GM21423 (cell line): ENCODE results near the gene FAM171A2.

ENCODE experiments used
- ATAC-seq: cut with Tn5 transposase; IDR thresholded peaks from one replicate; pipeline ENCODE4 v1.9.1; 2021; ENCODE audit warnings: mild to moderate bottlenecking, moderate library complexity; ENCODE audit not compliant: unreplicated experiment

The FAM171A2 gene

GRCh38 chr17:44324571-44325275, 38.9 kb downstream of the FAM171A2 start, which contains the start of gene SLC25A39:
SLC25A39 (minus strand) TSS chr17:44324823; CDS start chr17:44323562, 1,261 bp downstream.
- ATAC-seq, result peak; percentile 61

DNA sequence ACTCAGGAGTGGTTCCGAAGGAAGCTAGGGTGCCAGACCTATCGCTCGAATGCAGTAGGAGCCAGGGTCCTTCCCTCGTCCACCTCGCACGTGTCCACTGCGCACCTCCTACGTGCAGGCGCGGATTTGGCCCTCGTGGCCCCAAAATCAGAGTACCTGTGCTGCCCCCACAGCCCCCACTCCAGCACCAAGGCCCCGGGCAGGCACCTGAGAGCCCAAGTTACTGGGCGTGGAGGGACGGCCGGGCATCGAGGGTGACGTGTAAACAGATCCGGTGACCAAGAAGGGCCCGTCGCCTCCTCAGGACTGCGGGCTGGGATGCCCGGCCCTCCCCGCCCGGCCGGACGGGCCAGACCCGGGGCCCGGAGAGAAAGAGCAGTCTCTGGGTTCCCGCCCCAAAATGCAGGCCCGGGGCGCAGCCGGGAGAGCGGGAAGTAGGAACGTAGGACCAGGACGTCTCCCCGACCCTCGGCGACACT, 39.5 kb downstream of the FAM171A2 start:
- no peak for ATAC-seq

- no peak for ATAC-seq
Observed at GRCh38 chr17:44323359-44324091, 40.1 kb downstream of the FAM171A2 start.

DNA sequence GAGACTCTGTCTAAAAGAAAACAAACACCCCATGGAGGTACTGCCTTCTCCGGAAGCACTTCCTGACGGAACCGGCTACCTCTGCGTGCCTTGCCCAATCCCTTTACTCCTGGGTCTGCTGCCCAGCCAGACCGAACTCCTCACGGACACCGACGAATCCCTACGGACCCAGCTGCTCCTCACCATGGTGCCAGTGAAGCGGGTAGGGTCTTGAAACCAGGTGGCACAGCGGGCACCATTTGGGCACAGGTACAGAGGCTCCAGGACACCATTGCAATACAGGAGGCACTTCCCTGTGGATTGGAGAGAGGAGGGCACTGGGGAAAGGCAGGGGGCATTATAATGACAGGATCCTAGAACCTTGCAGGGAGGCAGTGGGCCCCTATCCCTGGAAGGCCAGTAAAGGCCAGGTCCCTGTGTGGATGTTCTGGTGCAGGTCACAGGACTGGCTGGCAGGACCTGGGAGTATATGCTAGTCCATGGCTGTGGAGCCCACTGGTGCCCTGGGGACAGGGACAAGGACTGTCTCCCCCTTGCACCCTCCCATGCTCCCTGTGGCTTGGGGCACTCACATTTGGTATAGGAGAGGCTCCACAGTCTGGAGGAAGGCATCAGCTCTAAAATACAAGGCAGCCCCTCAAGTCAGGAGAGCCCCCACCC, 41.3 kb downstream of the FAM171A2 start:
- ATAC-seq, result no peak

DNA sequence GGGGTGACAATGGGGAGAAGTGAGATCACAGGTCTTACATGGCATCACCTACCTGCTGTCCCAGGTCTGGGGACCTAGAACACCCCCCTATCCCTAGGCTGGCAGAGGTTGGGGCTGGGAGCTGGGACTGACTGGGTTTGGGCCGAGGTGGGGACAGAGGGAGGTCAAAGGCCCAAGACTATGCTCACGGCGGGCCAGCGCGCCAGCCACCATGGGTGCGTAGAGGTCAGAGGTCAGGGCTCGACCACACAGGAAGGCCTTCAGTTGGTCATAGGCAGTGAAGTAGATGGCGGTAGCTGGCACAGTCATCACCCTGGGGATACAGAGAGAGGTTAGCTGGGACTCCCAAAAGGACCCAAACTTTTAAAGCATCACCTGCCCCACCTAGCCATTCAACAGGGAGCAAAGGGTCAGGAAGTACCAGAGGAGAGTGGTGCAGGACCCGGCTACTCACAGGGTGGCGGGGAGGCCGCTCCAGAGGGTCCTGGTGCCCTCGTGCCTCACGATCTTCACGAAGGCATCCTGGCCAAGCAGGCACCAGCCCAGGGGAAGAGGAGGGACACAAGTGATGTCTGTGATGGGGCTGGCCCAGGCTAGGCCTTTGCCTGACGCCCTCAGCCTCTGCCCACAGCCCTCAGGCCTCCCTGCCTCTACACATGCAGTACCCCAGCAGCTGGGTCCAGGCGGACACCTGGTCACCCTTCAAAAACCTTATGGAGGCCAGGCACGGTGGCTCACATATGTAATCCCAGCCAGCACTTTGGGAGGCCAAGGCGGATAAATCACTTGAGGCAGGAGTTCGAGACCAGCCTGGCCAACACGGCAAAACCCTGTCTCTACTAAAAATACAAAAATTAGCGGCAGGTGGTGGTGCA, 42.2 kb downstream of the FAM171A2 start:
- no peak for ATAC-seq

GRCh38 chr17:44320066-44320465, 43.6 kb downstream of the FAM171A2 start:
- ATAC-seq, result no peak

DNA sequence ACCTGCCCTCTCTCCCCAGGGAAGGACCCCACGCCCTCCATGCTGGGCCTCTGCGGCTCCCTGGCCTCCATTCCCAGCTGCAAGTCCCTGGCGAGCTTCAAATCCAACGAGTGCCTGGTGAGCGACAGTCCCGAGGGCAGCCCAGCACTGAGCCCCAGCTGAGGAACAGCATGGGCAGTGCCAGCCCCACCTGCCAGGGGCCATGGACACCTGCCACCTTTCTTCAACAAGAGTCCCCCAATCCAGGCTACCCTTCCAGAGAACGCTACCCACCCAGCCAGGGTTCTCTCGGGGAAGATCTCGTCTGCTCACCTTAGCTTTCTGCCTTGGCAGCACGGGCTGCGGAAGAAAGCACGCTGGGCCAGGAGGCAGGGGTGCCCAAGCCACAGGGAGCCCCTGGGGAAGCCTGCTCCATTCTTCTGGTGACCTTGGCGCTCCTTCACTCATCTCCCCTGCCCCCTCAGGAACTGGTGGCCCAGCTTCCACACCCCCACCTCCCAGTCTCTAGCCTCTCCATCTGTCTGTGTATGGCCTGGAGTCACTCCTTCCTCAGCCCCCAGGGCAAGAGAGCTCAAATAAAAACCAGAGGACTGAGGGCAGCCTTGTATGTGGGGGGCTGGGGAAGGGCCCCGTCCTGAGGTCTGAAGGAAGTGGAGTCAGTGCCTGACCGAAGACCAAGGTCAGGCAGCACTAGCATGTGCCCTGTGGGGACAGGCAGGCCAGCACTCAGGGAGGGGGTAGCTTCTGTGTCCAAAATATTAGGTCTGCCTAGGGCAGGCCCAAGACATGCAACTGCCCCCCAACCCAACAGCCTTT, 45.4 kb downstream of the FAM171A2 start:
- ATAC-seq, result no peak

DNA sequence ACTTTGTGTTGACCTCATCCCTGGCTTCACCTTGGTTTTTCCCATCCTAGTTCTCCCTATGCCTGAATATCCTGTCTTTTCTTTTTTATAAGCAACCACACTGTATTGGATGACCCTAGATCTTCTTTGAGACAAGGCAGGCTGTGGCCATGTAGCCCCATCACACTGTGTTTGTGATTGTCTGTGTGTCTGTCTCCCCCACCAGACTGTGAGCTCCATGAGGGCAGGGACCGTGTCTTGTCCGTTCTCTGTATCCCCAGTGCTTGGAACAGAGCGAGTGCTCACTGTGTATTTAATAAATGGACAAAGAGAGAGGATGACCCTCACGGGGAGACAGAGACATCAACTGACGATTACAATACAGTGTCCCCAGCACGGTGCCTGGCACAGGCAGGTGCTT, 46.1 kb downstream of the FAM171A2 start:
- ATAC-seq, result no peak

DNA sequence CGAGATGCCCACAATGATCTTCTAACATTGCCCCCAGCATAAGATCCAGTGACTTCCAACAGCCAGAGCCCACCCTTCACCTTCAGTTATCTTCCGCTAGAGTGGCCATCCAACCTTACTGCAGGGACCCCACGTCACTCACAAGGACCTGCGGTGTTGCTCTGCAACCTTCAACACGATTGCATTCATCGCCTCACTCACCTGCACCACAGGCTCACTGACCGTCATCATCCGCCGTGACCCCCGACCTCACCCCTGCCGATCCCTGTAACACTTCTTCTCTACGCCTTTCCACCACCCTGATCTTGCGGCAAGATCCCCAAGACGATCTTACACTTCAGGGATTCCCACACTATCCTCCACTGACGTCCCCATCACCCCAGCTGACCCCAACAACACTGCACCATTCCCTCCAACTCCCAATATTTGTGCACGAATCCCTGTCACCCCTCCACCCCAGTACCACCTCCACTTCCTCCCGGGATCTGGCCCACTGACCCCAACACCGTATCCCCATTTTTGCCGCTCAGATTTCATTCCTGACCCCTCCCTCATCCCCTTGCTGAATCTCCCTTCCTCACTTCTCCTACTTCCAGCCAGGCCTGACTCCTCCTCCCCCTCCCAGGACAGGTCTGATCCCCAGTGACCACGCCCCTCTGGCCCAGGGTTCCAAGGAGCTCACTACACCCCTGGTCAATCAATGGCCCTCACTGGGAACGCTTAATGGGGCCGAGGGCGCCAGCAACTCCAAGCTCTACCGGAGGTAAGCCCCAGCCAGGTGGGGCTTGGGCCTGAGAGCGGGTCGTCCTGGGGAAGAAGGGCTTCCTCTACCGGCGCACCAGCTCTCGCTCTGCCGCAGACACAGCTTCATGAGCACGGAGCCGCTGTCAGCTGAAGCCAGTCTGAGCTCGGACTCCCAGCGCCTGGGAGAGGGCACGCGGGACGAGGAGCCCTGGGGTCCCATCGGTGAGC, 47.6 kb downstream of the FAM171A2 start:
- no peak for ATAC-seq

DNA sequence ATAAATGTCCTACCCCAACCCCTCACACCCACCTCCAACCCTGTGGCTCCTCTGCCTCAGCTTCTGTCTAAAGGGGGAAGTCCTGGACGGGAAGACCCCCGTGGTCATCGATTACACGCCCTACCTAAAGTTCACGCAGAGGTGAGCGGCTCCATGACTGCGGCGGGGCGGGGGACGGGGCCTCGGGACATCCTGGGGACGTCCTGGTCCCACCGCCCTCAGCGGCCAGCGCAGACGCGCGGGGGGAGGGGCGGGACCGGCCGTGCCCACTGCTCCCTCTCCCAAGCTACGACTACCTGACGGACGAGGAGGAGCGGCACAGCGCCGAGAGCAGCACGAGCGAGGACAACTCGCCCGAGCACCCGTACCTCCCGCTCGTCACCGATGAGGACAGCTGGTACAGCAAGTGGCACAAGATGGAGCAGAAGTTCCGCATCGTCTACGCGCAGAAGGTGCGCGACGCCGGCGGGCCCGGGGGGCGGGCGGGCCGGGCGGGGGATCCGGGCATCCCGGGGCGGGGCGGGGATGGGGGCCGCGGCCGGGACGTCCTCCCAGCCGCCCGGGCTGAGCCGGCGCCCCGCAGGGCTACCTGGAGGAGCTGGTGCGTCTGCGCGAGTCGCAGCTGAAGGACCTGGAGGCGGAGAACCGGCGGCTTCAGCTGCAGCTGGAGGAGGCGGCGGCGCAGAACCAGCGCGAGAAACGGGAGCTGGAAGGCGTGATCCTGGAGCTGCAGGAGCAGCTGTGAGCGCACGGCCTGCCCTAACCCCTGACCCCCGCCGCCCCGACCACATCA, 48.6 kb downstream of the FAM171A2 start:
- ATAC-seq, result no peak

- ATAC-seq, result no peak
Observed at GRCh38 chr17:44314524-44314868, 49.2 kb downstream of the FAM171A2 start.

DNA sequence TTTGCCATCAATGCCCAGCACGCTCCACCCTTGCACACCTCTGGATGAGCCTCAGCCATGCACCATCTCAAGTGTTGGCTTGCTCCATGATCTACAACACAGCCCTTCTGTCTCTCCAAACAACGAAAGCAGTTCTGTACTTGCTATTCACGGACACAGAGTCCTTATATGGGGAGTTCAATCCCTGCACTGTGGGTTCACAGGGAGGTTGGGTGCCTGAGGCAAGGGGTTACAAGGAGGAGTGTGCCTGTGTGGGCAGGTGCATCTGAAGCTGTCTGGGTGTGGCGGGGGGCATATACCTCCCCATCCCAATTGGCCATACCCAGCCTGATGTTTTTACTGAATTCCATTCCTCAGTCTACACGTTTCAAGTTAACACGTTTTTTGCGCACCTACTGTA, 49.6 kb downstream of the FAM171A2 start:
- ATAC-seq, result no peak

- ATAC-seq, result no peak
Observed at GRCh38 chr17:44312396-44313104, 51.1 kb downstream of the FAM171A2 start.

DNA sequence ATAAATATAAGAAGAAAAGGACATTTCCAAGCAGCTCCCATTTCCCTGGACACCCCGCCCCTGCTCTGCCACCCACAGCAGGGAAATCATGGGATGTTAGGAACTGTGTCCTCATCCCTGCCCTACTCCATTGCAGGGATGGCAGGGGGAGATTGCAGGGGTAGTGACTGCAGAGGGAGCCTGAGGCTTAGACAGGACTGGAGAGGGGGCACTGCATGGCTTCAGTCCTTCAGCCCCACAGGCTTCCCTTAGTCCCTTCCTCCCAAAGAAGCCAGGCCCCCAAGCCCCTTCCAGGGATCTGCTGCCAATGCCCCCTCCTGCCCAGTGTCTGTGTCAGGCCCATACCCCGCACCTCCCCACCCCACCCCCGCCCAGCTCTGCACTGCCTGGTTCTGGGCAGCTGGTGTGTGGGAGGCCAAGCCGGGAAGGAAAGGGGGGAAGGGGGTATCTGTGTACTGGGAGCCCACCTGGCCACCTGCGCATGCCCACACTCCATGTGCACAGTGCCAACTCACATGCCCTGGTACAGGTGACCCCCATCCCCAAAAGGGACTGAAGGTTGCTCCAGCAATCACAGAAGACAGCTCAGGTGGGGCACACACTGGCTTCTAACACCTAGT, 52.0 kb downstream of the FAM171A2 start:
- ATAC-seq, result no peak

DNA sequence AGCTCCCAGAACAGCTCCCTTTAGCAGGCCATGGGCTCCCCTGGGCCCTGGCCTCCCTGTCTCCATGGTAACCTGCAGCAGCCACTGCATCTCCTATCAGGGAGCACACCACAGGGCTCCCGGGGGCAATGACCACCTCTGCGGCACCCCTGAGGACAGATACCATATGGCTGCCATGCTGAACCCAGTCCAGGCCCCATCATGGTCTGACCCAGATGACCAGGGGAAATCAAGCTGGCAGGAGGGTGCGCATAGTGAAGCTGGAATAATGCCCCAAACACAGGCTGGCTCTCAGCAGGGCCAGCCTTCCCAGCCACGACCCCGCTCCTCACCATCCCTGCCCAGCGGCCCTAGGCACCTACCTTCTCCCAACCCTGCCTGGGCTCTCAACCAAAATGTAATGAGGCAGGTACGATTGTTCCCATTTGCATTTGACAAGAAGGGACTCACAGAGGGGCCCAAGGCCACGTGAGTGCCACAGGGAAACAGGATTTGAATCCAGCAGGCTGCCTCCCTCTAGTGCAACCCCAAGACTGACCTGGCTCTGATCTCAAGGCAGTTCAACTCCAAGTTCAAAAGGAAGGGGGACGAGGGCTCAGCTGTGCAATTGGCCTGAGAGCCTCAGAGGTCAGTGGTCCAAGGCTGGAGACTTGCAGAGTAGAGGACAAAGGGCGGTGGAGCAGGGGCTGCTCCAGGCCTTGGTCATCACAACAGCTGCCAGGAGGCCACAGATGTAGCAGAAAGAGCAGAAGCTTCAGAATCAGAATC, 52.9 kb downstream of the FAM171A2 start:
- no peak for ATAC-seq

GRCh38 chr17:44310188-44310587, 53.5 kb downstream of the FAM171A2 start:
- no peak for ATAC-seq
